ENCODE measurements around the gene ITGB3. TPM values are rescaled to one million over a fixed set of nuclear protein-coding genes. Genes with fewer than 3 reads are reported as not detected.

ITGB3 gene
- total RNA-seq, 1 donor from 2014 or later = 4.1 TPM

DNA sequence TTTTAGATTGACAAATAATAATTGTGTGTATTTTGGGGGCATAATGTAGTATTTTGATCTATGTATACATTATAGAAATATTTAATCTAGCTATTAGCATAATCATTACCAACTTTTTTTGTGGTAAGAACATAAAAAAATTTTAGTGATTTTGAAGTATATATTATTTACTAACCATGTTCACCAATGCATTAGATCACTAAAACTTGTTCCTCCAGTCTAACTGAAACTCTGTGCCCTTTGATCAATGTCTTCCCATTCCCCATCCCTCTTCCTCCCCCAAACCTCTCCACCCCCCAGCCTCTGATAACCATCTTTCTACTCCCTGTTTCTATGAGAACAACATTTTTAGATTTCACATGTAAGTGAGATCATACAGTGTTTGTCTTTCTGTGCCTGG, 78.7 kb downstream of the ITGB3 start:
- Mint-ChIP-seq H3K4me3 (no peak overlapping the region), H3K27me3 (no peaks in the 10 kb centered on the region), H3K4me1 (peaks cover 2% of the 10 kb centered on the region), H3K36me3 (ENCODE audit: low read depth) (peaks cover 66% of the 10 kb centered on the region), H3K9me3 (no peaks in the 10 kb centered on the region), H3K27ac (no peak overlapping the region)
- ATAC-seq (ENCODE audit: low read depth) = no peak
- no peak for DNase-seq
- ChIA-PET POLR2A (interaction anchor here (0.6 kb wide), 1 partner anchor 19 kb away, joined by 5 read pairs; no protein-coding TSS in a partner anchor), CTCF (no interaction called here)
- TF ChIP-seq, protein P1, sequence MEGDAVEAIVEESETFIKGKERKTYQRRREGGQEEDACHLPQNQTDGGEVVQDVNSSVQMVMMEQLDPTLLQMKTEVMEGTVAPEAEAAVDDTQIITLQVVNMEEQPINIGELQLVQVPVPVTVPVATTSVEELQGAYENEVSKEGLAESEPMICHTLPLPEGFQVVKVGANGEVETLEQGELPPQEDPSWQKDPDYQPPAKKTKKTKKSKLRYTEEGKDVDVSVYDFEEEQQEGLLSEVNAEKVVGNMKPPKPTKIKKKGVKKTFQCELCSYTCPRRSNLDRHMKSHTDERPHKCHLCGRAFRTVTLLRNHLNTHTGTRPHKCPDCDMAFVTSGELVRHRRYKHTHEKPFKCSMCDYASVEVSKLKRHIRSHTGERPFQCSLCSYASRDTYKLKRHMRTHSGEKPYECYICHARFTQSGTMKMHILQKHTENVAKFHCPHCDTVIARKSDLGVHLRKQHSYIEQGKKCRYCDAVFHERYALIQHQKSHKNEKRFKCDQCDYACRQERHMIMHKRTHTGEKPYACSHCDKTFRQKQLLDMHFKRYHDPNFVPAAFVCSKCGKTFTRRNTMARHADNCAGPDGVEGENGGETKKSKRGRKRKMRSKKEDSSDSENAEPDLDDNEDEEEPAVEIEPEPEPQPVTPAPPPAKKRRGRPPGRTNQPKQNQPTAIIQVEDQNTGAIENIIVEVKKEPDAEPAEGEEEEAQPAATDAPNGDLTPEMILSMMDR (IDR thresholded peaks at IDR 0.05) = no peak
- intact Hi-C loops (cut with micrococcal nuclease) = no loop called here

- DNase-seq = no peak
- no peak for ATAC-seq (ENCODE audit: low read depth)
- no peak overlapping the region for H3K27ac Mint-ChIP-seq
- H3K36me3 Mint-ChIP-seq (ENCODE audit: low read depth) = peaks cover 66% of the 10 kb centered on the region
- no peaks in the 10 kb centered on the region for H3K9me3 Mint-ChIP-seq
- POLR2A ChIA-PET = no interaction called here
- H3K4me1 Mint-ChIP-seq = peaks cover 2% of the 10 kb centered on the region
- no peaks in the 10 kb centered on the region for H3K27me3 Mint-ChIP-seq
- intact Hi-C loops (cut with micrococcal nuclease) = no loop called here
- H3K4me3 Mint-ChIP-seq = no peak overlapping the region
- CTCF ChIA-PET = no interaction called here
- TF ChIP-seq, protein P1 (IDR thresholded peaks at IDR 0.05) = no peak
Measured at GRCh38 chr17:47335101-47335936, 81.7 kb downstream of the ITGB3 start.

- Mint-ChIP-seq H3K4me3 (no peak overlapping the region), H3K27ac (no peak overlapping the region), H3K27me3 (no peaks in the 10 kb centered on the region), H3K4me1 (peaks cover 2% of the 10 kb centered on the region), H3K36me3 (ENCODE audit: low read depth) (peaks cover 67% of the 10 kb centered on the region), H3K9me3 (peaks cover 2% of the 10 kb centered on the region)
- ATAC-seq (ENCODE audit: low read depth) (no peak), DNase-seq (no peak)
- ChIA-PET CTCF (no interaction called here), POLR2A (no interaction called here)
- TF ChIP-seq, protein P1 (IDR thresholded peaks at IDR 0.05) = no peak
- intact Hi-C loops (cut with micrococcal nuclease) = no loop called here
Measured at GRCh38 chr17:47338026-47338425, 84.4 kb downstream of the ITGB3 start.

- Mint-ChIP-seq H3K27ac (no peak overlapping the region), H3K4me3 (no peak overlapping the region), H3K4me1 (peaks cover 1% of the 10 kb centered on the region), H3K36me3 (ENCODE audit: low read depth) (peaks cover 43% of the 10 kb centered on the region), H3K27me3 (no peaks in the 10 kb centered on the region), H3K9me3 (no peaks in the 10 kb centered on the region)
- DNase-seq (no peak), ATAC-seq (ENCODE audit: low read depth) (no peak)
- CTCF ChIA-PET = no interaction called here
- TF ChIP-seq, protein P1 (IDR thresholded peaks at IDR 0.05) = no peak
- POLR2A ChIA-PET = interaction anchor here (0.7 kb wide), 1 partner anchor 11 kb away, joined by 5 read pairs; no protein-coding TSS in a partner anchor
- intact Hi-C loops (cut with micrococcal nuclease) = no loop called here
Measured at GRCh38 chr17:47352848-47353247, 99.2 kb downstream of the ITGB3 start.

- Mint-ChIP-seq H3K27me3 (no peaks in the 10 kb centered on the region), H3K27ac (no peak overlapping the region), H3K9me3 (no peaks in the 10 kb centered on the region), H3K36me3 (ENCODE audit: low read depth) (peaks cover 43% of the 10 kb centered on the region), H3K4me1 (no peaks in the 10 kb centered on the region), H3K4me3 (no peak overlapping the region)
- no peak for DNase-seq
- CTCF ChIA-PET = no interaction called here
- POLR2A ChIA-PET = no interaction called here
- ATAC-seq (ENCODE audit: low read depth) = no peak
- intact Hi-C loops (cut with micrococcal nuclease) = no loop called here
- TF ChIP-seq, protein P1 (IDR thresholded peaks at IDR 0.05) = no peak
Measured at GRCh38 chr17:47358652-47359051, 105.0 kb downstream of the ITGB3 start.

Other genes starting within 250 kb of the ITGB3 start
- gene CDC27, start 64.5 kb upstream of the ITGB3 start, total RNA-seq = 72.5 and 76.5 TPM in 2 replicates
- gene MYL4, start 44.5 kb upstream of the ITGB3 start, total RNA-seq = not detected in 2 replicates
- 23.6 and 25.4 TPM in 2 replicates for gene EFCAB13, start 70.1 kb downstream of the ITGB3 start, total RNA-seq

Measured in activated B cell treated with CpG ODN at 0.5 μM for 24 hours (primary cell).